ENCODE measurements around the gene F3.

F3 gene

DNA sequence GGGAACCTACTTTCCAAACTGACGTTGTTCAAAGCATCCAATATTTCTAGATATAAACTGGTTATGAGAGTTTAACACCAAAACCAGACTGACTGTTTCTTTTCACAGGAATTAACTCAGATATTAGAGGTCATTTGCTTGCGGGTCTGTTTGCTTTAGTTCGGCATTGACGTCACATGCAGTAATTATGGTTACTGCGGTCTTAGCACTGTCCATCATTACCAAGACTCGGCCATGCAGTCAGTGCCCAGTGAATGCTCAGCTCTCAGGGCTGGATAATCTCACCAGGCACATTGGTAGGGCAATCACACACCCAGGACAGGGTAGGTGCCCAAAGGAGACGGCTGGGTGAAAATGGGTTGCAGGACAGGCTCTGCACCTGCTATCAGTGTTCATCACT, 9.9 kb upstream of the F3 start:
- no peak for DNase-seq

DNA sequence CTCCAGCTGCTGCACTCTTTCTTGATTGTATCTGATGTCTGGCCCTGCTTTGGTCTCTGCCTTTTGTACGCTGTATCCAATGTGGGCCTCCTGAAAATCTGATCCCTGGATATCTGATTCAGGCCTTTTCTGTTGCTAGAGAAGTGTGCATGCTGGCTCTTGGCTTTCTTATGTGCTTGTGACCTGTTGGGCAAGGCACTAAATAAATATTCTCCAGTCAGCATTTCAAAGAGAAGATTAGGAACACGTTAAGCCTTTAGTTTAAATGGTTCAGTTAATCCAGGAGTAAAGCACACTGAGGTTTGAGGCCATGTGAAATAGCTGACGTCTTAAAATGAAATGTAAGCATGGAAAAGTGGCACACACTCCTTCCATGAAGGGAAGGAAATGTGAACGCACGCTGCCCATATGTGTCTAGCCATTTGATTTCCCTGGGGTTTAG, 9.3 kb upstream of the F3 start:
- no peak for DNase-seq

DNA sequence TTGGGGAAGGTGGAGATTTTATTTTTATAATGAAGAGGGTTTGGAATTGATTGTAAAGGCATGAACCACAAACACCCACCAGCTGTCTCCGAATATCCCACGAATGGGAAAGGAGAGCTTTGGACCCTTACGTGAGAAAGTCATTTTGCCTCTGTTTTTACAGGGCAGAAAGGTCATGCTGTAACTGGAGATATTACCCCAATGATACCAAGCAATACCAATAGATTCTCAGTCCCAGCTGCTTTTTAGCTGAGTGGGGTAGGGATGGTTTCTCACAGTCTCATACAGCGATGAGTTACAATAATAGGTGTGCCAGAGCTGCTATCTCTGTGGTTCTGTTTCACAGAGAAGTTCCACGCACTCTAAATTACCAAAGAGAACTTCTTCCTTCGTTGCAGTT, 8.8 kb upstream of the F3 start:
- no peak for DNase-seq

DNA sequence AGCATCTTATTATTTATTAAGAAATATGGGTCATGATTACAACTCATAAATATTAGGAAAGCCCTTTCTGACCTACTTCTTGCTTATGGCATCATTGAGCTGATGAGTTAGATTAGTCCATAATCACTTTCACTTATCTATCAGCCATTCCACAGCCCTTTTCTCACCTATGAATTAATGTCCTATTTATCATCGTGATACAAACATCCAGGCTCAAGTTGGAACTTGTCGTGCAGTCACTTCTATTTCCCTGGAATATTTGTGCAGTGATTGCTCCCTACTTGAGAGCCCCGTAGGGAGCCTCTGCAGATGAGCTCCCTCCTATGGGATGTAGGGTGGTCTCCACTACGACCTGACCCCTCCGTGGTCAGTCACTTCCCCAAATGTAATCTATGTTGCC, 8.1 kb upstream of the F3 start:
- DNase-seq, result no peak

DNA sequence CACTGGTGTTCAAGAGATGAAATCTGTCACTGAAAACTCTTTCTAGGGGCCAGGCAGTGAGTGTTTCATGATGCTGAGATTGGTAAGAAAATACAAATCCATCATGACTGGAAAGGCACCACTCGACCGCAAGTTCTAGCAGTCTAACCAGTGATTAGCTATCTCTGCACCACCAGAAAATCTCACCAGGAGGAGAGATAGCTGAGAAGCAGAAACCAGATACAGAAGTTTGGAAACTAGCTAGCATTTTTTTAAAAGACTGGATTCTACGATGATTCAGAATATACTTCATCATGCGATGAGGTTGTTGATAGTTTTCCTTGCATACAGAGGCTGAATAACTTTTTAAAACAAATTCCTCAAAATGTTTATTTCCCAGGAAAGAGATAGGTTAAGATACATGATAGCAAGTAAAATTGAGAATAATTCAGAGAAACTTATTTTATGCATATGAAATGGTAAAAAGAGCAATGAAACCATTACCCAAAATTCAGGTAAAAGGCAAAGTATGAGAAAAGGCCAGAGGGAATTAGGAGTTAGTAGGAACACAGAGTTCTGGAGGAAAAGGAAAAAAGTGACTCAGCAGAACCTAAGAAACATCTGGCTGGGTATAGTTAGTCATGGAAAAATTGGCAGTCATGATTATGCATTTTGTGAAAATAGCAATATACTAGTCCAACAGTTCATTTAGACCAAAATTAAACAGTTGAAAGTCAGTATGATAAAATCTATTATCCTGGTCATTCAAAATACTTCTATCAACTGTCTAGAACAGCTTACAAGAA, 3.3 kb upstream of the F3 start:
- DNase-seq, result no peak

DNA sequence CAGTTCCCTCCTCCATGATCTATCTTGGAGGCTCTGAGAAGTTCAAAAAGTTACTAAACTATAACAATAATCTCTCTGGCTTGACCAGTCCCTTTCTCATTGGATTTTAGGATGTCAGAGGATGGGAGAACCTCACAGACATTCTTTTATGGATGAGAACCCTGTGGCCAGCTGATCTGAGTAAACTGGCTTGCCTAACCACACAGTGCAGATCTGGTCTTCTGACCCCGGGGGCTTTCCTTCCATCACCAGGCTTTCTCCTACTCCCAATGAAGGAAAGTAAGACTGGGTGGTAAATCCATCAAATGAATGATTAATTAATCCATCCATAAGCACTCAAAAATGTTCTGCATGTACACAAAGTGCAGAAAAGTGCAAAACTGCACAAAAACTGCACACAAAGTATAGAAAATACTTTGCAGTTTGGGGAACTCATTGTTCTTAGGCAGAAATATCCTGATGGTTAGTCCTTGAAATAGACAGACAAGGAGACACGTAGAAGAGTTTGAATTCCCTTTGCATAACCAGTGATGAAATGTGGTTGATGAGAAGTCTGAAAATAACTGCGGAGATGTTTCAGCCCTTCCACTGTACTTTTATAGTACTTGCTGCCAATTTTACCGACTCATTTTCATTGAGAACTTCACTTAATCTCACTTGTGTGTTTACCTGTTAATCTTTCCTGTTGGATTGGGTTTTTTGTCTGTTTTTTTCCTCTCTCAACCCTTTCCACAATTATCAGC, 2.5 kb upstream of the F3 start:
- no peak for DNase-seq

DNA sequence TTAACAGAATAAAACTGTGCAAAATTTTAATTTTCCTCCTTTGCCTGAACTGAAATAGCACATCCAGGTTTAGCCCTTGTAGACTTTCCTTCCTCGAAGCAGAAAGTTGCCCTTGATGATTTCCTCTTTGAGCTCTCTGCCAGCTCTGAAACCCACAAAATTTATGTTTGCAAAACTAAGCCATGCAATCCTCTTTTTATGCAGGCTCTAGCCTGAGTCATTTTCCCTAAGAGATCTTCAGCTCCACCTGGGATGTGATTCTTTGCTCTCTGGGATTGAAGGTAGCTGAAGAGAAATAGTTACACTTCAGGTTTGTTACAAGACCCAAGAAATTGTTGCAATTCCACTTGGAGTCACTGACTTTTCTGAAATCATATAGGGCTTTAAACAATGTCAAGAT, 1.4 kb upstream of the F3 start:
- DNase-seq, result no peak

DNA sequence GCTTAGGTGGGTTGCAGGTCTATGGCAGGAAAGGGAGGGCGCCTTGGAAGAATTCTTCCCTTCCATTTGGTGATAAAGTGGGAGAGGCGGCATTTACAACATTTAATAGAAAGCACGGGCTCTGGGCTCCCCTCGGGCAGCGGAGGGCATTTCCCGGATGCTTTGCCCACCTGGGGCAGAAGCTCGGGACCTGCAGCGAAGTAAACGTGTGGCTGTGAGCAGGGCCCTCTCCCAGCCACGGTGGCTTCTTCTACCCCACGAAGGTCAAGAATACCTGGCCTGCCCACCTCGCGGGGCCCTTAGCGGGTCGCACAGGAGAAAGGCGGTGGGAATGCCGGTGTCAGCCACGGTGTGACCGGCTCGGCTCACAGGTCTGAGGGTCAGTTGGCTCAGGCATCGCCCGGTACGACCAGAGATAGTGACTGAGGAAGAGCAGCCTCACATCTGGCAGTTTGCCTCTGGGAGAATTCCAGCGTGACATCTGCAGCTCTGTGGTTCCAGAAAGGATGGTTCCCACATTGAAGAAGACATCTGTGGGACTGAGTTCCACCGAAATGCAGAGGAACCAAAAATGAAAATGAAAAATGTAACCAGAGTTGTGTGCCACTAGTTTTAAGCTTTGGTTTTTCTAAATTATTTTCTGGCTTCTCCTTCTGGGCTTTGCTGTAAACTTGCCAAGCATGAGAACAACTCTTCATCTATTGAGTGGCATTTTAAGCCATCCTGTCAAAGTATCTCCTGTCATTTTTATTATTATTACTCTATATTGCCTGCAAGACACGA, 720 bp upstream of the F3 start:
- no peak for DNase-seq

DNA sequence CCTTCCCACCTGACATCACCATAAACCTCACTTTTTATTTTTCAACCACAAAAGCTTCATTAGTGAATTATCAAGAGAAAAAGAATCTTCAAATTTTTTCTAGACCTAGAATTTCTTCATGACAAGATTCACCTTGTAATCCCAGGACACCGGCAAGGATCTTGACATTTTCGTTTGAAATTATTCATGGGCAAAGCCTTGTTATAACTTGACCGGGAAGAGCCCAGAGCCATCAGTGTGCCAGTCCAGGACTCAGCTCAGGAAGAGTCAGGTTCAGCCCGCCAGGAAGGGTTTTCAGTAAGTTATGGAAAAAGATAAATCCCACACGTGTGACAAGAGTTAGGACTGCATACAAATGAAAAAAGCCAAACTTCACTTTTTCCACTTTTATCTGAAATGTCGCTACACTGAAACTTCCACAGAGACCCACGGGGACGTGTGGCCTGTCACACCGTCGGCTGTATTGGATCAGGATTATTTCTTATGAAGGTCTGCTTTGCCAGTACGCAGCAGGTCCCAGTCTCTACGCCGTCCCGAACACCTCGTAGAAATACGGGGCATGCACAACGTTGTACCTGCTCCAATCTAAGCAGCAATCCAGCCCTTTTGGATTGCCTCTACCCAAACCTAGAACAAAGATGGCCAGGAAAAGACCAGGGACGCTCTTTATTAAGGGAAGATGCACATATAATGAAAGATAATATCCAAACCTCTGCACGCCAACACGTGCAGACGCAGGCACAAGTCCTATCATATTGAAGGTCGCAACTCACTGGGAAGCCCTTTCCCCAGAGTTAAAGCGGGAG, 916 bp downstream of the F3 start:
- no peak for DNase-seq

DNA sequence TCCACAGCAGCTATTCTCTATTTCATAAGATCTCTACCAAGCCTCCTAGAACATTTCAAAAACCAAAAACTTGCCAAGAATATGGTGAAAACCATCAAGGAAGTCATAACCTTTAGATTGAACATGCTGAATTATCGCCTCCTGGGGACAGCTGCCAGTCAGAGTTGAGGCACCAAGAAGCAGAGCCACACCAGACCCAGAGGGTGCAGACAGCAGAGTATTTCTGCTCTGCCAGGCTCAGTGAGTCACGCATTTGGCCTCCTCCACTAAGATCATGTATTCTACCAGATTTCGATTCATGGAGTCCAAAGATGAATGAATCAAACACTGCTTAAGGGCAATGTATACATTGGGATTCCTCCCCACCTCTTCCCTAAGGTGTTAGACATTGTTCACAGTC, 2.1 kb downstream of the F3 start:
- no peak for DNase-seq

DNA sequence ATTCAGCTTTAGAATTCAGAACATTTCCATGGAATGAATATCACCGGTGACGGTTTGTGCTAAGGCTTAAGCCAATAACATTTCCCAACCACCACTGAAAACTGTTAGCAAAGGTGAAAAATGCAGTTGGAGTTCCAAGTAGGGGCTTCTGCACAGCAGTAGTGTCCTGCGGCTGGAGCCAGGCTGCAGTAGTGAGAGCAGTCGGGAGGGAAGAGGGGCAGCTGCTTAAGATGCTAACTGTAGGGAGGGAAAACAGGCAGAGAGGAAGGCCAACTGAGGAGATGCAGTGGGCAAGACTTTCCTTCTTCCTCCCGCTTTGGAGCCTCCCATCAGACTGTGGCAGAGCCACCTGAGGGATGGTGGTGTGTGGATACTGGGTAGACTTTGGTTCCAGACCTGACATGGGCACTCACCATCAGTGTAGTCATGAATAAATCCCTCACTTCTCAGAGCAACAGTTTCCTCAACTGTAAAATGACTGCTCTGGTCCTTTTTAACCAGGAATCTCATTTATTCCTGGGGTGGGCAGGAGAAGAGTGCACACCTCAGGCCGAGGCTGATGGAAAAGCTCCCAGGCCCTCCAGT, 3.2 kb downstream of the F3 start:
- DNase-seq, result no peak

DNA sequence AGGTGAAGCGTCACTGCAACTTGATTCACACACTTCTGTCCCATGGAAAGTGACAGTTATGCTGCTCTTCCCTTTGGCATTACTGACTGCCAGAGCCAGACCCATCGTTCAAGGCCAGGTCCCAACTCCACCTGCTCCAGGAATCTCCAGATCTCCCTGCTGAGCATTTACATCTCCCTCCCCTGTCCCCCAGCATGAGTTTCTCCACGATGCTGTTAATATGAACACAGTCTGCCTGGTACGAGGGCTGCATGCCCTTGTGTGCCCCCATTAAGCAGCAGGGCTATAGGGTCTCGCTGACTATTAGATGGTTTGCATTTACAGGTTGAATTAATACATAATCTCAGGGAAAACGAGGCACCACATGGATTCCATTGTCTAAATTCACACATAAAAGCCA, 4.3 kb downstream of the F3 start:
- no peak for DNase-seq

DNA sequence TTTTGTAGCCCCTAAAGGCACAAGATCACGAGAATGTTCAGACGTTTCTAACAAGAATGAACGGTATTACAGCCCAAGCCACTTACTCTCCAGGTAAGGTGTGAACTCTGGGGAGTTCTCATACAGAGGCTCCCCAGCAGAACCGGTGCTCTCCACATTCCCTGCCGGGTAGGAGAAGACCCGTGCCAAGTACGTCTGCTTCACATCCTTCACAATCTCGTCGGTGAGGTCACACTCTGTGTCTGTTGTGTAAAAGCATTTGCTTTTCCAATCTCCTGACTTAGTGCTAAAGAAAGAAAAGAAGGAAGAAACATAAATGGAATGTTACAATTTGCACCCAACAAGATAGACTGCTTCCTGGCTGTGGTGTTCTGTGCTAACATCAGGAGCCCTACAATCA, 5.7 kb downstream of the F3 start:
- DNase-seq, result no peak

DNA sequence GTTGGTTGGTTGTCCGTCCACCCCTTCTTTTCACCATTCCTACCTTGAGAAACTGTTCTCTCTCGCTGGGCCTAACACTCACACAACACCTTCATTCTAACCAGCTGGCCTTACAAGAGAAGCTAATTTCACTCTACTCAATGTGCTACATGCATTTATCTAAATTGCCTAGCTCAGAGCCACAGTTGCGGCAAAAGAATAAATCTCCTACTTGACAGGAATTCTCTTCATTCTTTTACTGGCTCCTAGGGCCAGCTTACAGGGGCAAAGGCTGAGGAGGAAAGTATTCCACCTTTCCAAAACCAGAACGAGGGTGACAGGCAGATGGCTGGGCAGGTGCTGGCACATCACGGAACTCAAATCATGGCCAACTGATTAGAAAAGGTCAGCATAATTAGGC, 6.5 kb downstream of the F3 start:
- DNase-seq, result no peak

DNA sequence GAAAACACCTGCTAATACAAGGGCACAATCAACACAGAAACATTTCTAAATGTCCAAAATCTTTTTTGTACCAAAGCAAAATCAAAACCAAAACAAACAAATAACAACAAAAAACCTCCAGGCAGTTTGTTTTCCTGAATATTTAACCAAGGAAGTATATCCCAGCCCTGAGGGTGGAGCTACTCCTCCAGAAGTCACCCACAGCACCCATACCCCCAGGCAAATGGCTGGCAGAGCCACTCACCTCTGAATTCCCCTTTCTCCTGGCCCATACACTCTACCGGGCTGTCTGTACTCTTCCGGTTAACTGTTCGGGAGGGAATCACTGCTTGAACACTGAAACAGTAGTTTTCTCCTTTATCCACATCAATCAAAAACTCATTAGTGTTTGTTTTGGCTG, 9.5 kb downstream of the F3 start:
- DNase-seq, result no peak

DNA sequence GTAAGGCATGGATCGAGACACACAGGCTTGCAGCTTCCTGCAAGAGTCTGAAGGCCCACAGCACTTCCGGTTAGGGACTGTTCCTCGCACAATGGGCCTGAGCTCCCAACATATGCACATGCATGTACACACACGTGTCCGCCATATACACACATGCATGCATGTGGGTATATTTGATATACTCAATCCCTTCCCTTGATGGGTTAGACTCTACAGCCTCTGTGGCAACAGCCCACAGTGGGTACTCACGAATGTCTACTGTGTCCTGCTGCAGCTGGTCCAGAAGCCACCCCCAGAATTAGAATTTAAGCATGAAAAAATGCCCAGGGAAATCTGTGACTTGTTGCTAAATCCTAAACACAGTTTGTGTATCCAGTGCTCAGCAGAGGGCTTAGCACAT, 9.9 kb downstream of the F3 start:
- DNase-seq, result no peak

DNA sequence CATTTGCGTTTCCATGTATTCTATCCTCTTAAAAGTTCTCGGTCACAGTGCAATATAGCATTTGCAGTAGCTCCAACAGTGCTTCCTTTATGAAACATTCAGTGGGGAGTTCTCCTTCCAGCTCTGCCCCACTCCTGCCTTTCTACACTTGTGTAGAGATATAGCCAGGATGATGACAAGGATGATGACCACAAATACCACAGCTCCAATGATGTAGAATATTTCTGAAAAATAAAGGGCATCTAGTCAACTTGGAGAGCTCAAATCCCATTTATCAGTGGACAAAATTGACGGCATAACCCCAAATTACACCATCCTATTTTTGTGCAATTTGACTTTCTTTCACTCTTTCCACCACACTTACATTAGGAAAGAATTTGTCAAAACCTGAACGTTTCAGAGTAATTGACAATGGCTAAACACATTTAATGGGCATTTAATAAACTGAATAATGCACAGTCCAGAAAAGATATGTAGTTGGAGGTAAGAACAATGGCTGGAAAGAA, 11.1 kb downstream of the F3 start:
- no peak for DNase-seq

DNA sequence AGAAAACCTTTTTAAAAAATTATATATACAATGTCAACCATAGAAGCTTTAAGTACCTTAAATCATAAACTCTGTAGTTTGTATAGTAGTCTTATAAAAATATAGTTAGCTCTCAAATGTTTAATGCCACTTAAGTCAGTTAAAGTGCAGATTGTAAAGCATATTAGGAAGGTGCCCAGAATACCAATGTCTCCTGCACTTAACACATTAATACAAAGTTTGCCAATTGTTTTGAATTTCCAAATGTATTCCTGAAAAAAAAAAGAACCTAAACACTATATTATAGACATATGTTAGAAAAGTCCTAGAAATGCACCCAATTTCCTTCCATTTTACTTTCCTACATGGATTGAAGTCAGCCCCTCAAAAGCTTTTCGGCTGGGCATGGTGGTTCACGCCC, 12.1 kb downstream of the F3 start:
- DNase-seq, result no peak

DNA sequence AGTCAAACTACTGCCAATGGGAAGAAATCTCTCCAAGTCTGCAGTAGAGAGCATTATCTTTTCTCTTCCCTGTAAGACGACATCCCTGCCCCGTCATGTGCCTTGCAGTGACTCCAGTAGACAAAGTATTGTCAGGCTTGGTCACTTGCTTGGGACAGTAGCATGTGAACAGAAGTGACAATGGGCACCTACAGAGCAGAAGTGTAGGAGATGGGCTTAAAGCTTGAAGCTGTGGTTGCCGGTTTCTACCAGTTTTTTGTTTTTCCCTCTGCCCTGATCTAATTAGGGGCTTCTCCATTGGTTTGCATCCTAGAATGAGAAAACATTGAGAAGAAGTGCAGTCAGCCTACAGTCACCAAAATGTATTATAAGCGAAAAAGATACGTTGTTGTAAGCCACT, 12.7 kb downstream of the F3 start:
- DNase-seq, result no peak

DNA sequence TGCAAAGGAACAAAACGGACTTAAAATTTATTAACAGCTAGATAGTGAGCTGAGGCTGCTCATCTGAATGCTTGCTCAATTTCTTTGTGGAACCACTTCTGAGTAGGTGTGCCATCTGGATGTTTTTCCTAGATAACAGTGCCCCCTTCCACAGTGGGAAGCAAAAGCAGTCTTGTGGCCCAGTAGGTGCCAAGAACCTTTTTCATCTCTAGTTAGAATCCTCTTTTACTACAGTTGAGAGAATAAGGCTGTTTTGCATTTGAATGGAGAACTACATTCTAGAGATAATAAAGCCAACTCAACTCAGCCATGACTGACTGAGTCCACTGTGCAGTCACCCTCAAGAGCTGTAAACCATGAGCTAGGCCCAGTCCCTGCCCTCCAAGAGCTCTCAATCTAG, 13.3 kb downstream of the F3 start:
- DNase-seq, result no peak

DNA sequence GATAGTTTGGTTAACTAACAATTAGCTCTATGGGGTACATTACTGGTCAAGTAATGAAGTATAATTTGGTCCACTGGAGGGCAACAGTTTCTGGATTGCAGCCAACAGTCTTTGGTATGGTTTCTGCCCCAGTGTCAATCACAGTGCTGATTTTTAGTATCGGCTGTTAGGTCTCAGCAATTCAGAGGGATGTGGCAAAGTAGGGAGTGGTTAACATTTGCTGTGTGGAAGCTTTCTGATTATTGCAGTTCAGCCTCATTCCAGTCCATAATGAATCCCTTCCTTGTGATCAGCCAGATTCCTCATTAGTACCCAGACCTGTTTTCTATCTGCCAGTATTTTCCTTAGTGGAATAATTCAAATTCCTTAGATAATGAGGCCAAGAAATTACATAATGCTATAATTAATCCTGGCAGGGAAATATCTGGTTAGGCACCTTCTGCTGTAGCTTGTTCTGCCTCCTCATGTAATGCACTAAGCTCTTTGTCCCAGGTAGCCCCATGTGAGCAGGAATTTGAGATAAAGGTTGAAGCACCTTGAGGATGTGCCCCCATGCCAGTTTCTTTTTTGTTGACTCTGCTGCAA, 14.0 kb downstream of the F3 start:
- DNase-seq, result no peak
